ENCODE measurements around the gene AMH.

GRCh38 chr19:2278459-2279158 is 29.5 kb downstream of the AMH start:
- TF ChIP-seq CTCF (conservative IDR thresholded peaks at IDR 0.05; ENCODE audit: low read length) (no peak), EZH2phosphoT487 (IDR thresholded peaks at IDR 0.05; ENCODE audit: borderline replicate concordance) (no peak)

Measured in Loucy (cell line).